ENCODE results near the gene DLGAP1. TPM values are rescaled to one million over a fixed set of nuclear protein-coding genes. Genes with fewer than 3 reads are reported as not detected.

DLGAP1 gene
- polyA plus RNA-seq, 1 donor from 2014 or later, result 4.5 TPM

- Histone ChIP-seq H3K9ac (ENCODE audit: low read length) (no peak overlapping the region), H3K9me3 (ENCODE audit: low read length) (no peaks in the 10 kb centered on the region), H4K20me1 (ENCODE audit: insufficient read depth) (no peaks in the 10 kb centered on the region), H2AFZ (ENCODE audit: low read depth, low read length) (no peak overlapping the region), H3K27ac (ENCODE audit: low read length) (no peak overlapping the region), H3K79me2 (replicated peaks; ENCODE audit: insufficient read depth, low read length) (no peaks in the 10 kb centered on the region), H3F3A (ENCODE audit: insufficient read depth, low read length, poor library complexity, severe bottlenecking) (no peaks in the 10 kb centered on the region), H3K4me2 (ENCODE audit: low read length) (no peak overlapping the region), H3K36me3 (ENCODE audit: insufficient read depth, low read length) (no peaks in the 10 kb centered on the region), H3K9me2 (ENCODE audit: insufficient read depth, low read length) (no peaks in the 10 kb centered on the region), H3K27me3 (ENCODE audit: insufficient read depth, low read depth, low read length) (no peaks in the 10 kb centered on the region), H3K4me3 (ENCODE audit: low read length) (no peak overlapping the region)
- no peak for TF ChIP-seq REST (IDR thresholded peaks at IDR 0.05; ENCODE audit: borderline replicate concordance)
- no peak for TF ChIP-seq MXI1 (conservative IDR thresholded peaks at IDR 0.05; ENCODE audit: poor library complexity, severe bottlenecking)
- TF ChIP-seq POLR2AphosphoS5 (IDR thresholded peaks at IDR 0.05), result no peak
- no peak for TF ChIP-seq CTCF (IDR thresholded peaks at IDR 0.05; ENCODE audit: poor library complexity, severe bottlenecking)
- TF ChIP-seq RAD21 (conservative IDR thresholded peaks at IDR 0.05), result no peak
- TF ChIP-seq EP300 (conservative IDR thresholded peaks at IDR 0.05; ENCODE audit: poor library complexity, severe bottlenecking), result no peak
These were observed 469.4 kb downstream of the DLGAP1 start for GRCh38 chr18:3985664-3986063.

- Histone ChIP-seq H3K4me2 (ENCODE audit: low read length) (no peak overlapping the region), H3K79me2 (replicated peaks; ENCODE audit: insufficient read depth, low read length) (no peaks in the 10 kb centered on the region), H2AFZ (ENCODE audit: low read depth, low read length) (no peak overlapping the region), H3K27ac (ENCODE audit: low read length) (no peak overlapping the region), H3K36me3 (ENCODE audit: insufficient read depth, low read length) (no peaks in the 10 kb centered on the region), H3K9ac (ENCODE audit: low read length) (no peak overlapping the region), H3K9me2 (ENCODE audit: insufficient read depth, low read length) (no peaks in the 10 kb centered on the region), H3F3A (ENCODE audit: insufficient read depth, low read length, poor library complexity, severe bottlenecking) (no peaks in the 10 kb centered on the region), H3K9me3 (ENCODE audit: low read length) (no peaks in the 10 kb centered on the region), H3K27me3 (ENCODE audit: insufficient read depth, low read depth, low read length) (no peaks in the 10 kb centered on the region), H4K20me1 (ENCODE audit: insufficient read depth) (no peaks in the 10 kb centered on the region), H3K4me3 (ENCODE audit: low read length) (no peak overlapping the region)
- no peak for TF ChIP-seq EP300 (conservative IDR thresholded peaks at IDR 0.05; ENCODE audit: poor library complexity, severe bottlenecking)
- no peak for TF ChIP-seq TAF1 (IDR thresholded peaks at IDR 0.05; ENCODE audit: low read depth)
- TF ChIP-seq CTCF (IDR thresholded peaks at IDR 0.05; ENCODE audit: poor library complexity, severe bottlenecking), result no peak
- TF ChIP-seq MXI1 (conservative IDR thresholded peaks at IDR 0.05; ENCODE audit: poor library complexity, severe bottlenecking), result no peak
- no peak for TF ChIP-seq EZH2 (IDR thresholded peaks at IDR 0.05; ENCODE audit: borderline replicate concordance, insufficient read depth, low read length, poor library complexity, severe bottlenecking)
- TF ChIP-seq POLR2AphosphoS5 (IDR thresholded peaks at IDR 0.05), result no peak
- no peak for TF ChIP-seq RAD21 (conservative IDR thresholded peaks at IDR 0.05)
- no peak for TF ChIP-seq REST (IDR thresholded peaks at IDR 0.05; ENCODE audit: borderline replicate concordance)
- no peak for TF ChIP-seq SMC3 (conservative IDR thresholded peaks at IDR 0.05; ENCODE audit: poor library complexity)
These were observed 470.1 kb downstream of the DLGAP1 start for GRCh38 chr18:3985020-3985419.

Measured in neural cell (in vitro differentiated cells).